Measurements from ENCODE around the gene ENTPD8.
A peak's percentile ranks its signal among the peaks of the same experiment; 100 is the strongest.
"Not testable (repeated sequence)": the region's sequence is repeated elsewhere in the genome, so short reads cannot be mapped to it uniquely, and the experiment has no call there.

The ENTPD8 gene

GRCh38 chr9:137475666-137476065, 34.5 kb upstream of the ENTPD8 start:
- no peak for DNase-seq

GRCh38 chr9:137474271-137474670, 33.1 kb upstream of the ENTPD8 start:
- no peak for DNase-seq

- DNase-seq: no peak
These were observed 29.6 kb upstream of the ENTPD8 start for GRCh38 chr9:137470785-137471184.

- no peak for DNase-seq
These were observed 26.7 kb upstream of the ENTPD8 start for GRCh38 chr9:137467896-137468295.

GRCh38 chr9:137467161-137467581, 26.0 kb upstream of the ENTPD8 start:
- DNase-seq: no peak

- not testable (repeated sequence) for DNase-seq
These were observed 25.4 kb upstream of the ENTPD8 start for GRCh38 chr9:137466389-137467085.

GRCh38 chr9:137465720-137466388, 24.7 kb upstream of the ENTPD8 start:
- DNase-seq: no peak

- DNase-seq: no peak
These were observed 24.0 kb upstream of the ENTPD8 start for GRCh38 chr9:137465000-137465719.

GRCh38 chr9:137464291-137464999, 23.3 kb upstream of the ENTPD8 start:
- no peak for DNase-seq

- no peak for DNase-seq
These were observed 22.8 kb upstream of the ENTPD8 start for GRCh38 chr9:137463931-137464290.

GRCh38 chr9:137462986-137463930, 22.1 kb upstream of the ENTPD8 start:
- DNase-seq: no peak

- no peak for DNase-seq
These were observed 21.3 kb upstream of the ENTPD8 start for GRCh38 chr9:137462396-137462985.

- peak; percentile 84 for DNase-seq
These were observed 20.7 kb upstream of the ENTPD8 start for GRCh38 chr9:137461663-137462395.

GRCh38 chr9:137461316-137461662, 20.1 kb upstream of the ENTPD8 start:
- no peak for DNase-seq

GRCh38 chr9:137460363-137461315, 19.5 kb upstream of the ENTPD8 start:
- DNase-seq: no peak

- no peak for DNase-seq
These were observed 18.6 kb upstream of the ENTPD8 start for GRCh38 chr9:137459601-137460362.

GRCh38 chr9:137459152-137459600, 18.0 kb upstream of the ENTPD8 start, which contains the start of gene NSMF:
TSS of gene NSMF (minus strand) at chr9:137459334. CDS start at chr9:137459102, 232 bp downstream.
- DNase-seq: peak; percentile 93
